Measurements from ENCODE around the gene IPPK. TPM values are rescaled to one million over a fixed set of nuclear protein-coding genes. Genes with fewer than 3 reads are reported as not detected.

The IPPK gene
- total and polyA plus RNA-seq, 2 of the 8 experiments (the other 6 are each of a cell fraction or from before 2014, with no cell fraction given): 10.5 to 13.6 TPM

DNA sequence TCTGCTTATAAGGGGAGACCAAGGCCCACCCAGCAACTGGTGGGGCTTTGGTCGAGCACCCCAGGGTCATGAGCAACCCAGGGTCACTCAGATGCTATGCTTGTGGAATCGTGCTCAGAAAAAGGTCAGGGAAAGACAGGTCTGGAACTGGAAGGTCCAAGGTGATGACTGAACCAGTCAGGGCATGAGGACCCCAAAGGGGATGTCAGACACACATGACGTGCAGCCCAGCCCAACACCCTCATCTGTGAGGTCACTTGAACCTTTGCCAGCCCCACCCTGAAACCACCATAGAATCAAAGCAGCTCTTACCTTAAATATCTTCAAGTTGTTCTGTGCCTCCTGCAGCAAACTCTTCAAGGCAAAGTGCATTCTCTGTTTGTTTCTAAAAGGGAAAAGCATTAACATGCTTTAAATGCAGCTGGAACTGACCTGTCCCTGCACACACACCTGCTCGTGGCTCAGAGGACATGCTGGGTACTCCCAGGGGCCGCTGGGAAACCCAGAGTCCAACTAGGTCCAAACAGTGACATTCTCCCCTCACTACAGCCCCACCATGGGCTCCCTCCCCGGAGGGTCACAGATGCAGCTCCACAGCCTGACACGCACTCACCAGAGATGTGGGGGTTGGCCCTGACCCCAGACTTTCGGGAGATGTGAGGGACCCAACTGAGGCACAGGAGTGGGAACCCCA, 29.4 kb downstream of the IPPK start:
- H2AK5ac ChIP-seq (ENCODE audit: low read depth, low read length): no peak overlapping the region
- no peak overlapping the region for H2BK5ac ChIP-seq (ENCODE audit: low read depth, low read length)
- POLR2A ChIA-PET (ENCODE audit: partially characterized antibody): no interaction called here
- no peaks in the 10 kb centered on the region for H3K79me2 ChIP-seq (ENCODE audit: control insufficient read depth in 1 of 2, insufficient read depth in 2 of 2, low read length in 2 of 2)
- no peak overlapping the region for H3K18ac ChIP-seq (ENCODE audit: extremely low read depth, low read length)
- H3K27ac ChIP-seq (ENCODE audit: low read depth, low read length): no peak overlapping the region
- H4K8ac ChIP-seq (ENCODE audit: extremely low read depth, insufficient read depth, low read length): no peak overlapping the region
- no peak overlapping the region for H4K91ac ChIP-seq (replicated peaks; ENCODE audit: insufficient read length, low read length)
- no peak overlapping the region for H2BK15ac ChIP-seq (ENCODE audit: low read length)
- H3K9ac ChIP-seq (replicated peaks in 1 of 4; ENCODE audit: extremely low read depth in 1 of 4, low read depth in 3 of 4, low read length in 3 of 4): no peak overlapping the region
- H3K4me3 ChIP-seq (ENCODE audit: extremely low read depth in 1 of 4, insufficient read depth in 2 of 4, low read depth in 3 of 4, low read length in 4 of 4): no peak overlapping the region
- no peaks in the 10 kb centered on the region for H3K27me3 ChIP-seq (replicated peaks in 1 of 4; ENCODE audit: control insufficient read depth in 3 of 4, extremely low read depth in 1 of 4, insufficient read depth in 3 of 4, low read length in 3 of 4)
- no peak overlapping the region for H2BK20ac ChIP-seq (ENCODE audit: low read length)
- no peak overlapping the region for H4K5ac ChIP-seq (ENCODE audit: insufficient read length, low read depth, low read length)
- H2BK120ac ChIP-seq (replicated peaks; ENCODE audit: low read depth, low read length): no peak overlapping the region
- H3K4me2 ChIP-seq (ENCODE audit: insufficient read depth in 1 of 2, low read depth in 2 of 2, low read length in 2 of 2): no peak overlapping the region
- H3K23me2 ChIP-seq (ENCODE audit: low read depth, low read length): no peaks in the 10 kb centered on the region
- H3K79me1 ChIP-seq (ENCODE audit: low read depth, low read length): peaks cover 4% of the 10 kb centered on the region; the same call in 1 of the 2 replicates
- no peak overlapping the region for H2BK12ac ChIP-seq (ENCODE audit: low read depth, low read length)
- WGBS, 2 experiments (ENCODE audit: extremely low coverage in 1 of 2, insufficient coverage in 1 of 2, insufficient read length in 1 of 2, insufficient replicate concordance in 2 of 2, low coverage in 1 of 2, low lambda C conversion rate in 2 of 2, missing lambda C conversion rate in 1 of 2): 91% methylated on average over 7 of the region's 8 CpGs; no CpG with 5 or more reads in 1 of the 2 experiments
- H3K4ac ChIP-seq (replicated peaks; ENCODE audit: insufficient read length, low read depth, low read length): no peak overlapping the region
- H3K9me3 ChIP-seq (ENCODE audit: insufficient read depth in 2 of 2, low read depth in 1 of 2, low read length in 1 of 2): no peaks in the 10 kb centered on the region
- H2AFZ ChIP-seq (ENCODE audit: low read length): no peak overlapping the region
- TF ChIP-seq SIX5 (IDR thresholded peaks at IDR 0.05; ENCODE audit: low read depth, low read length) (no peak), YY1 (IDR thresholded peaks at IDR 0.05; ENCODE audit: low read depth, low read length) (no peak), HDAC6 (IDR thresholded peaks at IDR 0.05; ENCODE audit: low read depth, low read length) (no peak), CBX5 (IDR thresholded peaks at IDR 0.05; ENCODE audit: low read depth, low read length) (no peak), GABPA (IDR thresholded peaks at IDR 0.05; ENCODE audit: borderline replicate concordance, insufficient read depth, low read length) (no peak), BCL11A (IDR thresholded peaks at IDR 0.05; ENCODE audit: low read depth in 2 of 2, low read length in 2 of 2) (no peak), RAD21 (IDR thresholded peaks at IDR 0.05 in 1 of 2, conservative IDR thresholded peaks at IDR 0.05 in 1 of 2; ENCODE audit: low read depth in 2 of 2, low read length in 2 of 2) (no peak)
- CTCF ChIA-PET (ENCODE audit: partially characterized antibody): interaction anchor here (1.5 kb wide), 1 partner anchor 913 kb away, joined by 3 read pairs; no protein-coding TSS in a partner anchor
- H3K14ac ChIP-seq (ENCODE audit: insufficient read length): no peak overlapping the region
- peaks cover 2 to 15% (median 11%) of the 10 kb centered on the region in 4 experiments; a peak in 5 of 8 replicates for H3K36me3 ChIP-seq (ENCODE audit: control insufficient read depth in 2 of 4, insufficient read depth in 4 of 4, low read length in 3 of 4)
- no peak for DNase-seq (ENCODE audit: low read depth in 1 of 2, low spot score in 2 of 2)
- FAIRE-seq: no peak
- no peaks in the 10 kb centered on the region for H3K4me1 ChIP-seq (replicated peaks in 1 of 4; ENCODE audit: control insufficient read depth in 3 of 4, insufficient read depth in 4 of 4, low read length in 3 of 4)
- H3K56ac ChIP-seq (replicated peaks; ENCODE audit: insufficient read length, low read depth, low read length): no peak overlapping the region
- peaks cover 0 to 3% of the 10 kb centered on the region in 2 experiments for H4K20me1 ChIP-seq (replicated peaks in 1 of 2; ENCODE audit: control insufficient read depth in 1 of 2, insufficient read depth in 2 of 2, low read length in 2 of 2)
- H3K23ac ChIP-seq (ENCODE audit: insufficient read length): no peak overlapping the region

Measured in H1 (cell line).